ENCODE results near the gene DDX11.
"Not testable (repeated sequence)": the region's sequence is repeated elsewhere in the genome, so short reads cannot be mapped to it uniquely, and the experiment has no call there.

GRCh38 chr12:31147415-31147814 lies 73.8 kb downstream of the DDX11 start:
- TF ChIP-seq TEAD4 (IDR thresholded peaks at IDR 0.05; ENCODE audit: borderline replicate concordance, insufficient read depth); JUND (IDR thresholded peaks at IDR 0.05); POLR2AphosphoS5 (IDR thresholded peaks at IDR 0.05; ENCODE audit: low read depth, low read length); REST (IDR thresholded peaks at IDR 0.05; ENCODE audit: low read depth, low read length); SIN3A (IDR thresholded peaks at IDR 0.05; ENCODE audit: borderline replicate concordance, low read depth, low read length); MXI1 (IDR thresholded peaks at IDR 0.05; ENCODE audit: low read depth, low read length); ELF1 (IDR thresholded peaks at IDR 0.05); GATA2 (CRISPR knock-in tag; IDR thresholded peaks at IDR 0.05); USF2 (IDR thresholded peaks at IDR 0.05; ENCODE audit: borderline replicate concordance, low read depth, low read length); RAD21 (IDR thresholded peaks at IDR 0.05; ENCODE audit: low read length); FOXJ3 (CRISPR knock-in tag; IDR thresholded peaks at IDR 0.05): not testable (repeated sequence)
- TF ChIP-seq, protein P1, sequence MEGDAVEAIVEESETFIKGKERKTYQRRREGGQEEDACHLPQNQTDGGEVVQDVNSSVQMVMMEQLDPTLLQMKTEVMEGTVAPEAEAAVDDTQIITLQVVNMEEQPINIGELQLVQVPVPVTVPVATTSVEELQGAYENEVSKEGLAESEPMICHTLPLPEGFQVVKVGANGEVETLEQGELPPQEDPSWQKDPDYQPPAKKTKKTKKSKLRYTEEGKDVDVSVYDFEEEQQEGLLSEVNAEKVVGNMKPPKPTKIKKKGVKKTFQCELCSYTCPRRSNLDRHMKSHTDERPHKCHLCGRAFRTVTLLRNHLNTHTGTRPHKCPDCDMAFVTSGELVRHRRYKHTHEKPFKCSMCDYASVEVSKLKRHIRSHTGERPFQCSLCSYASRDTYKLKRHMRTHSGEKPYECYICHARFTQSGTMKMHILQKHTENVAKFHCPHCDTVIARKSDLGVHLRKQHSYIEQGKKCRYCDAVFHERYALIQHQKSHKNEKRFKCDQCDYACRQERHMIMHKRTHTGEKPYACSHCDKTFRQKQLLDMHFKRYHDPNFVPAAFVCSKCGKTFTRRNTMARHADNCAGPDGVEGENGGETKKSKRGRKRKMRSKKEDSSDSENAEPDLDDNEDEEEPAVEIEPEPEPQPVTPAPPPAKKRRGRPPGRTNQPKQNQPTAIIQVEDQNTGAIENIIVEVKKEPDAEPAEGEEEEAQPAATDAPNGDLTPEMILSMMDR (IDR thresholded peaks at IDR 0.05), result not testable (repeated sequence)

Data from SK-N-SH (cell line).